ENCODE data around the gene GDF10. TPM values are rescaled to one million over a fixed set of nuclear protein-coding genes. Genes with fewer than 3 reads are reported as not detected.
A peak's percentile ranks its signal among the peaks of the same experiment; 100 is the strongest.

The GDF10 gene
- total RNA-seq, 1 experiment from 2014 or later: not detected

- intact Hi-C loops (cut with micrococcal nuclease): no loop called here
- Histone ChIP-seq H3K79me2 (ENCODE audit: low read length) (no peaks in the 10 kb centered on the region), H3K27ac (ENCODE audit: low read length) (no peak overlapping the region), H4K20me1 (ENCODE audit: low read length) (no peaks in the 10 kb centered on the region), H3K9ac (ENCODE audit: low read length) (no peak overlapping the region), H3K4me3 (ENCODE audit: low read length) (no peak overlapping the region), H3K4me2 (ENCODE audit: low read length) (no peak overlapping the region), H3K36me3 (ENCODE audit: low read depth, low read length) (no peaks in the 10 kb centered on the region), H3K9me3 (ENCODE audit: low read length) (no peaks in the 10 kb centered on the region), H3F3A (ENCODE audit: low read length, unreplicated experiment) (no peaks in the 10 kb centered on the region), H2AFZ (ENCODE audit: low read length) (no peak overlapping the region), H3K27me3 (ENCODE audit: low read length) (peaks cover 3% of the 10 kb centered on the region; the same call in 1 of the 2 replicates), H3K9me2 (replicated peaks; ENCODE audit: low read length) (no peaks in the 10 kb centered on the region), H3K4me1 (ENCODE audit: insufficient read depth, low read length) (no peaks in the 10 kb centered on the region)
- TF ChIP-seq, protein P1, sequence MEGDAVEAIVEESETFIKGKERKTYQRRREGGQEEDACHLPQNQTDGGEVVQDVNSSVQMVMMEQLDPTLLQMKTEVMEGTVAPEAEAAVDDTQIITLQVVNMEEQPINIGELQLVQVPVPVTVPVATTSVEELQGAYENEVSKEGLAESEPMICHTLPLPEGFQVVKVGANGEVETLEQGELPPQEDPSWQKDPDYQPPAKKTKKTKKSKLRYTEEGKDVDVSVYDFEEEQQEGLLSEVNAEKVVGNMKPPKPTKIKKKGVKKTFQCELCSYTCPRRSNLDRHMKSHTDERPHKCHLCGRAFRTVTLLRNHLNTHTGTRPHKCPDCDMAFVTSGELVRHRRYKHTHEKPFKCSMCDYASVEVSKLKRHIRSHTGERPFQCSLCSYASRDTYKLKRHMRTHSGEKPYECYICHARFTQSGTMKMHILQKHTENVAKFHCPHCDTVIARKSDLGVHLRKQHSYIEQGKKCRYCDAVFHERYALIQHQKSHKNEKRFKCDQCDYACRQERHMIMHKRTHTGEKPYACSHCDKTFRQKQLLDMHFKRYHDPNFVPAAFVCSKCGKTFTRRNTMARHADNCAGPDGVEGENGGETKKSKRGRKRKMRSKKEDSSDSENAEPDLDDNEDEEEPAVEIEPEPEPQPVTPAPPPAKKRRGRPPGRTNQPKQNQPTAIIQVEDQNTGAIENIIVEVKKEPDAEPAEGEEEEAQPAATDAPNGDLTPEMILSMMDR (conservative IDR thresholded peaks at IDR 0.05; ENCODE audit: low read depth, low read length): no peak
- TF ChIP-seq EZH2phosphoT487 (IDR thresholded peaks at IDR 0.05; ENCODE audit: borderline replicate concordance, low read length) (no peak), EZH2 (IDR thresholded peaks at IDR 0.05; ENCODE audit: low read length, unreplicated experiment) (no peak)
- no TSS peak for BruUV-seq (replicated peaks)
- DNase-seq: no peak
- CTCF ChIA-PET: no interaction called here
- POLR2A ChIA-PET (ENCODE audit: unreplicated experiment): no interaction called here
- no peak for ATAC-seq
Measured at GRCh38 chr10:47339759-47340607, 40.0 kb downstream of the GDF10 start.

DNA sequence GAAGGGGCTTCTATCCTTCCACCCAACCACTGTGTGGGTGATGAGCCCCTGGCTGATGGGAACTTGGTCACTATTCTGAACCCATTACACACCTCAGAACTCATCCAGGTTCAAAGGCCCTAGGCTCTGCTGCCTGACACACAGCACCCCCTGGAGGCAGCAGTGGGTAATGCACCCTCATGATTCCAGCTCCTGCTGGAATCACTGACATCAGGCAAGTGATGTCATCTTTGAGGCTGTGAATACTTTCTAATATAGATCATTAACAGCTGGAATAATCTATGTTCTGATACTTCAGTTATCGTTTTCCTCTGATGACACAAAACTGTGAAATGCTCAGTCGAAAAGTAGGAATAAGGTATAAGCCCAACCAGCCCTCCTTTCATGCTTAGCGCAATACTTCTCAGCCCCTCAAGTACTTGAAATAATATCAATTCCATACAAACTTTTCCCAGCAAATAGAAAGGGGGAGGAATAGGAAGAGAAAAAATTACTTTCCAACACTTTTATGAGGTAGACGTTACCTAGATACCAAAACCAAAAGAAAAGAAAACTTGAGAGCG lies 40.7 kb downstream of the GDF10 start:
- Histone ChIP-seq H3K4me3 (ENCODE audit: low read length) (no peak overlapping the region), H3K4me1 (ENCODE audit: insufficient read depth, low read length) (no peaks in the 10 kb centered on the region), H3K27me3 (ENCODE audit: low read length) (peaks cover 3% of the 10 kb centered on the region; the same call in 1 of the 2 replicates), H3K79me2 (ENCODE audit: low read length) (no peaks in the 10 kb centered on the region), H3K36me3 (ENCODE audit: low read depth, low read length) (no peaks in the 10 kb centered on the region), H2AFZ (ENCODE audit: low read length) (no peak overlapping the region), H3K9me2 (replicated peaks; ENCODE audit: low read length) (no peaks in the 10 kb centered on the region), H3K27ac (ENCODE audit: low read length) (no peak overlapping the region), H4K20me1 (ENCODE audit: low read length) (no peaks in the 10 kb centered on the region), H3F3A (ENCODE audit: low read length, unreplicated experiment) (no peaks in the 10 kb centered on the region), H3K9me3 (ENCODE audit: low read length) (no peaks in the 10 kb centered on the region), H3K4me2 (ENCODE audit: low read length) (no peak overlapping the region), H3K9ac (ENCODE audit: low read length) (no peak overlapping the region)
- TF ChIP-seq, protein P1 (conservative IDR thresholded peaks at IDR 0.05; ENCODE audit: low read depth, low read length): peak; percentile 90
- no peak for TF ChIP-seq EZH2phosphoT487 (IDR thresholded peaks at IDR 0.05; ENCODE audit: borderline replicate concordance, low read length)
- no TSS peak for BruUV-seq (replicated peaks)
- peak; percentile 63 for ATAC-seq
- ChIA-PET POLR2A (ENCODE audit: unreplicated experiment) (no interaction called here), CTCF (no interaction called here)
- DNase-seq: peak; percentile 67
- intact Hi-C loops (cut with micrococcal nuclease): no loop called here
